Memory B cell (primary cell): ENCODE results near the gene CDK5R2.

ENCODE experiments used
- ATAC-seq: fragments of 150-1000 bp; cut with Tn5 transposase; 2 replicates; pipeline ENCODE4 v1.10.0; 2021; ENCODE audit warnings: low read depth, mild to moderate bottlenecking, moderate library complexity
- DNase-seq, 2 donors: peaks; one replicate each; pipeline ENCODE4 v3.0.0; 2022; ENCODE audit warnings: low spot score in 2 of 2
- H3K27ac Mint-ChIP-seq: one replicate; pipeline ENCODE4 v1.8.0; 2022; ENCODE audit warnings: mild to moderate bottlenecking, moderate library complexity, mixed read lengths
- H3K27me3 Mint-ChIP-seq: one replicate; pipeline ENCODE4 v1.8.0; 2022; ENCODE audit warnings: mixed read lengths
- H3K36me3 Mint-ChIP-seq: one replicate; pipeline ENCODE4 v1.8.0; 2022; ENCODE audit warnings: mild to moderate bottlenecking, mixed read lengths
- H3K4me1 Mint-ChIP-seq: one replicate; pipeline ENCODE4 v1.8.0; 2022; ENCODE audit warnings: mixed read lengths
- H3K4me3 Mint-ChIP-seq: one replicate; pipeline ENCODE4 v1.8.0; 2022; ENCODE audit warnings: mild to moderate bottlenecking, moderate library complexity, mixed read lengths
- H3K9me3 Mint-ChIP-seq: one replicate; pipeline ENCODE4 v1.8.0; 2022; ENCODE audit warnings: mixed read lengths

Gene CDK5R2

GRCh38 chr2:218979846-218980734 lies 20.6 kb downstream of the CDK5R2 start:
- Mint-ChIP-seq H3K4me3 (peak overlapping the region; percentile 87), H3K27me3 (peaks cover 36% of the 10 kb centered on the region), H3K4me1 (peaks cover 15% of the 10 kb centered on the region), H3K27ac (peak overlapping the region; percentile 63), H3K36me3 (peaks cover 2% of the 10 kb centered on the region), H3K9me3 (no peaks in the 10 kb centered on the region)
- ATAC-seq = peak; percentile 89
- peak; percentile 84 to 88 for DNase-seq

GRCh38 chr2:218980735-218981389 lies 21.4 kb downstream of the CDK5R2 start:
- Mint-ChIP-seq H3K4me1 (peaks cover 20% of the 10 kb centered on the region), H3K27ac (peak overlapping the region; percentile 38), H3K27me3 (peaks cover 37% of the 10 kb centered on the region), H3K9me3 (no peaks in the 10 kb centered on the region), H3K36me3 (peaks cover 2% of the 10 kb centered on the region), H3K4me3 (peak overlapping the region; percentile 82)
- DNase-seq = no peak
- no peak for ATAC-seq

GRCh38 chr2:218981390-218981880 lies 22.0 kb downstream of the CDK5R2 start:
- H3K9me3 Mint-ChIP-seq = no peaks in the 10 kb centered on the region
- no peak for DNase-seq
- H3K36me3 Mint-ChIP-seq = peaks cover 2% of the 10 kb centered on the region
- H3K4me3 Mint-ChIP-seq = peak overlapping the region; percentile 82
- peaks cover 39% of the 10 kb centered on the region for H3K27me3 Mint-ChIP-seq
- peak overlapping the region; percentile 38 for H3K27ac Mint-ChIP-seq
- ATAC-seq = no peak
- H3K4me1 Mint-ChIP-seq = peaks cover 23% of the 10 kb centered on the region

- Mint-ChIP-seq H3K36me3 (peaks cover 2% of the 10 kb centered on the region), H3K9me3 (no peaks in the 10 kb centered on the region), H3K27ac (no peak overlapping the region), H3K4me3 (peak overlapping the region; percentile 68), H3K4me1 (peaks cover 23% of the 10 kb centered on the region), H3K27me3 (peaks cover 38% of the 10 kb centered on the region)
- DNase-seq = no peak
- peak; percentile 30 for ATAC-seq
Observed at GRCh38 chr2:218981881-218982585, 22.6 kb downstream of the CDK5R2 start.

GRCh38 chr2:218982586-218983262 lies 23.3 kb downstream of the CDK5R2 start:
- Mint-ChIP-seq H3K4me3 (peak overlapping the region; percentile 68), H3K9me3 (no peaks in the 10 kb centered on the region), H3K4me1 (peaks cover 23% of the 10 kb centered on the region), H3K36me3 (peaks cover 2% of the 10 kb centered on the region), H3K27ac (no peak overlapping the region), H3K27me3 (peaks cover 36% of the 10 kb centered on the region)
- DNase-seq (no peak), ATAC-seq (no peak)

- no peak overlapping the region for H3K4me3 Mint-ChIP-seq
- ATAC-seq = no peak
- H3K27me3 Mint-ChIP-seq = peaks cover 32% of the 10 kb centered on the region
- H3K4me1 Mint-ChIP-seq = peaks cover 23% of the 10 kb centered on the region
- no peak for DNase-seq
- H3K9me3 Mint-ChIP-seq = no peaks in the 10 kb centered on the region
- H3K27ac Mint-ChIP-seq = no peak overlapping the region
- H3K36me3 Mint-ChIP-seq = peaks cover 2% of the 10 kb centered on the region
Observed at GRCh38 chr2:218983263-218983933, 23.9 kb downstream of the CDK5R2 start.

GRCh38 chr2:218983934-218984238 lies 24.4 kb downstream of the CDK5R2 start:
- ATAC-seq (no peak), DNase-seq (no peak)
- H3K27me3 Mint-ChIP-seq = peaks cover 34% of the 10 kb centered on the region
- peaks cover 23% of the 10 kb centered on the region for H3K4me1 Mint-ChIP-seq
- H3K9me3 Mint-ChIP-seq = no peaks in the 10 kb centered on the region
- H3K4me3 Mint-ChIP-seq = no peak overlapping the region
- H3K36me3 Mint-ChIP-seq = peaks cover 2% of the 10 kb centered on the region
- H3K27ac Mint-ChIP-seq = no peak overlapping the region

GRCh38 chr2:218984239-218985020 lies 25.0 kb downstream of the CDK5R2 start:
- Mint-ChIP-seq H3K4me1 (peaks cover 23% of the 10 kb centered on the region), H3K27ac (no peak overlapping the region), H3K9me3 (no peaks in the 10 kb centered on the region), H3K27me3 (peaks cover 39% of the 10 kb centered on the region), H3K4me3 (peak overlapping the region; percentile 45), H3K36me3 (peaks cover 2% of the 10 kb centered on the region)
- DNase-seq (no peak), ATAC-seq (no peak)

- Mint-ChIP-seq H3K4me3 (peak within 1 kb of the TSS; percentile 45), H3K27ac (no peak within 1 kb of the TSS), H3K9me3 (no peaks in the 10 kb centered on the region), H3K4me1 (peaks cover 22% of the 10 kb centered on the region), H3K36me3 (peaks cover 2% of the 10 kb centered on the region), H3K27me3 (peaks cover 42% of the 10 kb centered on the region)
- ATAC-seq (no peak), DNase-seq (no peak)
Observed at GRCh38 chr2:218985021-218985324, 25.5 kb downstream of the CDK5R2 start, which contains the start of gene FEV. FEV (minus strand) TSS chr2:218985184; CDS start chr2:218985075, 109 bp downstream.

- DNase-seq (no peak), ATAC-seq (no peak)
- Mint-ChIP-seq H3K4me1 (peaks cover 18% of the 10 kb centered on the region), H3K9me3 (no peaks in the 10 kb centered on the region), H3K4me3 (no peak overlapping the region), H3K27ac (no peak overlapping the region), H3K36me3 (no peaks in the 10 kb centered on the region), H3K27me3 (peaks cover 40% of the 10 kb centered on the region)
Observed at GRCh38 chr2:218985325-218986091, 26.0 kb downstream of the CDK5R2 start.

- Mint-ChIP-seq H3K9me3 (no peaks in the 10 kb centered on the region), H3K27me3 (peaks cover 41% of the 10 kb centered on the region), H3K27ac (no peak overlapping the region), H3K4me3 (no peak overlapping the region), H3K4me1 (peaks cover 17% of the 10 kb centered on the region), H3K36me3 (no peaks in the 10 kb centered on the region)
- ATAC-seq (no peak), DNase-seq (no peak)
Observed at GRCh38 chr2:218986148-218986761, 26.8 kb downstream of the CDK5R2 start.

GRCh38 chr2:218988164-218988563 lies 28.7 kb downstream of the CDK5R2 start:
- Mint-ChIP-seq H3K4me1 (peaks cover 17% of the 10 kb centered on the region), H3K4me3 (no peak overlapping the region), H3K9me3 (no peaks in the 10 kb centered on the region), H3K27me3 (peaks cover 47% of the 10 kb centered on the region), H3K36me3 (no peaks in the 10 kb centered on the region), H3K27ac (no peak overlapping the region)
- ATAC-seq (no peak), DNase-seq (no peak)
